G401 (cell line): ENCODE data around the gene KIF2A. TPM values are rescaled to one million over a fixed set of nuclear protein-coding genes. Genes with fewer than 3 reads are reported as not detected.

ENCODE experiments used
- DNase-seq: peaks from one replicate; pipeline ENCODE4 v3.0.0-alpha.2; 2015; ENCODE audit warnings: low spot score
- in situ Hi-C: cut with HindIII; loops from 2 replicates; pipeline ENCODE4 v1.10.0; 2016; ENCODE audit warnings: low sequenced_read_pairs, mixed read lengths
- total RNA-seq: library from RNA; depleted of rRNA; stranded (reverse); fragments of >200 nt; shearing (Covaris generic); gene quantifications from 2 replicates; pipeline ENCODE4 v1.2.3, GENCODE V29; 2014; rRNA removed

KIF2A gene
- total RNA-seq, 1 experiment from 2014 or later: 62.8 TPM

- in situ Hi-C loops: no loop called here
- DNase-seq: no peak
These were observed 115.4 kb downstream of the KIF2A start for GRCh38 chr5:62421414-62421813.

- DNase-seq: no peak
- in situ Hi-C loops: no loop called here
These were observed 118.8 kb downstream of the KIF2A start for GRCh38 chr5:62424763-62425162.

- DNase-seq: no peak
- in situ Hi-C loops: no loop called here
These were observed 126.0 kb downstream of the KIF2A start for GRCh38 chr5:62431735-62432620.

- no peak for DNase-seq
- in situ Hi-C loops: no loop called here
These were observed 126.6 kb downstream of the KIF2A start for GRCh38 chr5:62432621-62433064.

Other genes starting within 250 kb of the KIF2A start
- gene DIMT1, start 97.7 kb downstream of the KIF2A start, total RNA-seq: 62.7 and 92.0 TPM in 2 replicates
- gene IPO11, start 106.6 kb downstream of the KIF2A start, total RNA-seq: 40.1 and 48.2 TPM in 2 replicates